Eye (tissue), 1 donor: ENCODE results near the gene NALCN.

Source experiments
- DNase-seq: peaks from one replicate; pipeline ENCODE4 v3.0.0-alpha.2; 2015

Gene NALCN

DNA sequence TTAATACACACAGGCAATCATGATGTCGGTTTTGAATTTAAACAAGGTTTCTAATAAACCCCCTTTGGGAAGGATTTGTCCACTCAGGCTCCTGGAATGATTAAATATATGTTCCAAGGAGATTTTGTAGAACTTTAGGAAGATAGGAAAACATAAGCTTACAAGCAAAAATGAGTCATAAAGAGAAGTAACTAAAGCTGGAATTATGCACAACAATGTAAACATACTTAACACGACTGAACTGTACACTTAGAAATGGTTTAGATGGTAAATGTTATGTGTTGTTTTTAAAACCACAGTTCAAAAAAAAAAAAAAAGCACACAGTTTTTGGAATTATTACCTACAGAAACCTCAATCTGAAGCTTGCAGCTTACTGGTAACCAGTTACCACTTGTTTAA, 304.4 kb downstream of the NALCN start:
- no peak for DNase-seq

DNA sequence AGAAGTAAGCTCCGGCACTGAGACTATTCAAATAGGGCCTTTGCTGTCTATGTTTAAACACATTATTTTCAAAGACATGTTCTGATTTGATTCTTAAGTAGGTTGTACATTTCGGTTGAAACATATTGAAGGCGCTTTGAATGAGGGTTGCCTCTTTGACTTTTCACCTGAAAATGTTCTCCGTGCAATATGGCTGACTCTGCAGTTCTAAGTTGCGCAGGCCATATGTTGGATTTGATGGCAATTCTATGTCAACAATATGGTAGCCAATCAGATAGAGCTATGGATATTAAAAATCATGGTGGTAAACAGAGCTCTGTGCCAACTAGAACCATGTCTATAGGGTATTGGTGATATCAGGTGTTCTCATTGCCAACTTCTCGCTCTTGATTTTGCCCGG, 307.3 kb downstream of the NALCN start:
- no peak for DNase-seq

DNA sequence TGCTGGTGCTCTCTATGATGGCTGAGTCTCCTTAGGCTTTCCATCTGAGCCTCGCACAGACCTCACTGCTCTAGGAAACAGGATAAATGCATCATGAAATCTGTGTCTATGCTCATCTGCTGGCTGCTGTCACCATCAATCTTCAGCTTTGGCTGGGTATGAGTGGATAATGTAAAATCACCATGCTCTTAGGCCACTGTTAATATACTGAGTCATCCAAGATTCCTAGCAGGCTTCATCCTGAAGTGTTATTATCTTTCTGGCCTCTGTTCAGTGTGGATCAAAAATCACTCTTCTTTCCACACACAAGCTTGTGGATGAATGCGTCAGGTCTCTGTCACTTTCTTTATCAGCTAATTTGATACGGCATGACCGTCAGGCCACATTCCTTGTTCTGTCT, 317.4 kb downstream of the NALCN start:
- DNase-seq = no peak

DNA sequence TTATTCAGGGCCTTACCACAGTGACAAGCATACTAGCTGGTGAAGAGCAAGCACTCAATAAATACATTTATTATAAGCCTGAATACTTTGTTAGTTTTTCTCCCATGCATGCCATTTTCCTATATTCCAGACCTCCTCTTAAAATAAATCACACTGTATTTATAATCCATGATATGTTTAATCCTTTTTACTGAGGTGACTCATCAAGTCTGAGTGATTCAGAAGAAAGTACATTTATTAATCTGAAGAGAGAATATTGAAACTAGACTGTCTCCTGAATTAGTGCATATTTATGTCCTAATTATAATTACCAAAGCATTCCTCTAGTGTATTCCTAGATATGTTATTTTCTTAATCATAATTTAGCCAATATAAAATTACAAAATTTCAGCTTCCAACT, 323.3 kb downstream of the NALCN start:
- no peak for DNase-seq

DNA sequence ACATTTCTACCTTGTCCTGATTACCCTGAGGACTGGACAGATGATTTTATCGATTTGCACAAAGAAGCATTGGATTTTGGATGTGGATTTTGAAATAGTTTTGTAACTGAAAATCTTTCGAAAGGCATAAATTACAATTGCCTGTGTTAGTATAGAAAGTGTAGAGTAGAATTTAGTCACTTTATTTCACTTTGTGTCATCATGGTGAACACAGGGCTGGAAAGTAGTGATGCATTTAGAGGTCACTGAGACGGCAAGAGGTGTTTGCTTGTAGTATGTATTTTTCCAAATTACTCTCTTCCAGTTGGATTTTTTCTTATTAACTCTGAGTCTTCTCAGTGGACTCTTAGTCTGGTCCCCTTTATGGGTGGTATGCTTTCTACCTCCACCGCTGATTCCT, 326.0 kb downstream of the NALCN start:
- no peak for DNase-seq

DNA sequence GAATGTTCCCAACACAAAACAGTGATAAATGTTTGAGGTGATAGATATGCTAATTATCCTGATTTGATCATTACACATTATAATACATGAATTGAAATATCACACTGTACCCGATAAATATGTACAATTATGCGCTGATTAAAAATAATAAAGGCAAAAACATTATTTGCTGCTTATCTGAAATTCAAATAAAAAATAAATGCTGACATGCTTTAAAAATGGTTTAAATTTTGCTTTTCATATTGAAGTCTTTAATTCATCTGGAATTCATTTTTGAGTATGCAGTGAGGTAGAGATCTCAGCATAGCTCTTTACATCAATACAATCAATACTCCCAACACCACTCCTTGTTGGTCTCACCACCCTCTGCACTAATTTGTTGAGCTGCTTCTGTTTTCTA, 330.8 kb downstream of the NALCN start:
- DNase-seq = no peak

DNA sequence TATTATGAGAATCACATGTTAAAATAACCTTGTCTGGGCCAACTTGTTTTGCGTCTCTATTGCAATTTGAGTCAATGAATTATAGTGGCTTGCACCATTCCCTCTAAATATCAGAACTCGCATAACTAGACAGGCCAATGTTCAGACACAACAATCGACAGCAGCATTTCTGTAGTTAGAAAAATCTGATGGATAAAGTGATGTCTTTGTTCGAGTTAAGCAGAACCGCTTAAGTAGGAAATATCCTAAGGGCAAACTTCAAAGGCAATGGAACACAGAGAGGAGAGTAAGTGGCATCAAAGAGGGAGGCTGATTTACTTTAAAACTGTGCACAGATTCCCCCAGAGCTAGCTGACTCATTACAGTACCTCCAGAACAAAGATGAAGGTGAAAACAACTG, 333.9 kb downstream of the NALCN start:
- DNase-seq = no peak

DNA sequence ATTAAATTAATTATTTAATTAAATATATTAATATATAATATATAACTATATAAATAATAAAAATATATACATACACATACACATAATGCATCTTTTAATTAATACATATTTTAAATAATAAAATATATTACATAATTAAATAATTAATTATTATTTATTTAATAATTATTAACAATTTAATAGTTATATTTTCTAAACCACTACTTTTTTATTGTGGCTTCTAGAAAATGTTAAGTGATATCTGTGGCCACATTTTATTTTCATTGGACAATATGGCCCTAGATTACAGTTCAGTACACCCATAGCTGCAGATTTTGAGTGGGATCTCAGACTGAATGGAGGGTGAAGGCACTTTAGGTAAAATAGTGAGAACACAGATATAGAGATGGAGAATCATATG, 335.7 kb downstream of the NALCN start:
- DNase-seq = peak; percentile 15

DNA sequence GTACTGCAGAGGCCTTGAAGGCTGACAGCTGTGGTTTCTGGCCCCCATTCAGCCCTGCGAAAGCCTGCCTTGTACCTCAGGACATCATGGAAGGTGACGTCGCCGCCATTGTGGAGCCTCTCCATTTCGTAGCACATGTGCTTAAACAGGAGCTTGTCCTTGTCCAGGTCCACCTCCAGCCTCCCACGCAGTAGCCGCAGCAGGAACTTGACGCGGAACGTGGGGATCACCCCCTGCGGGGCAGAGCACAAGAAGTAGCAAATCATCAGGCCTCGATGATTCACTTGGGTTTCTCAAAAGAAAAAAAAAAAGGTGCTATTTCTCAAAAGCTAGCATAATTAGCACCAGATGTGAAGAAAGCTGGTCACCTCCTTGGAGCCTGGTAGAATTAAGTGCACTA, 351.0 kb downstream of the NALCN start:
- no peak for DNase-seq

DNA sequence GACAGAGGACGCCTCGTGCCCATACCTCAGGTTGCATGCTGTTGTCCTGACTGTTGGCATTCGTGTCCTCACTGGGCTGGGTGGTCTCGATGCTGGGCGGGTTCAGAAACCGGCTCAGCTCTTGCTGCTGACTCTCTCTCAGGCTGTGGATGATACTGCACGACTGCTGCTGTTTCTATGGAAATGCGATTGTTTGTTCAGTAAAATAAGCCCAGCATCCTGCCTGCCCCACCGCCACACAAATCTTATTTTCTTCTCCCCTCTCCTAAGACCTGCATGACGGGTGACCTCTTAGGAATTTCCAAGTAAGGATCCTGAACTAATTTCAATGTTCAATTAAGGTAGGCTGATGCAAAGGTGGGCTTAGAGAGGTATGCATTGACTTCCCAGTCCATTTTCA, 356.5 kb downstream of the NALCN start:
- DNase-seq = no peak

DNA sequence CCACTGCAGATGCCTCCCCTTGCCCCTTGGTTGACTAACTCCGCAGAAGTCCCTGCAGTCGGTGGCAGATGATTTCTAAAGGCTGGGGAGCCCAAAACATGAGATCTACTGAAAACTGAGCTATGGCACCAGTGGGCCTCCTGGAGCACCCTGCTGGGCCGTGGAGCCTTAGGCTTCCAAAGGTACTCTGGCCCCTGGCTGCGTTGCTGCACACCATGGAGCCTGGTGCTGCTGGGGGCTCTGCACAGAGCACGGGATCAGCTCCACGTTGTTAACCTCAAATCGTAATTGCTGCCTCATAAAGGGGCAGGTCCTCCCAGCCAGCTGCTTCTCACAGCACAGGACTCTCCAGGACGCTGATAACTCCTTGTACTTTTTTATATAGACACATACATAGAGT, 357.5 kb downstream of the NALCN start:
- no peak for DNase-seq

DNA sequence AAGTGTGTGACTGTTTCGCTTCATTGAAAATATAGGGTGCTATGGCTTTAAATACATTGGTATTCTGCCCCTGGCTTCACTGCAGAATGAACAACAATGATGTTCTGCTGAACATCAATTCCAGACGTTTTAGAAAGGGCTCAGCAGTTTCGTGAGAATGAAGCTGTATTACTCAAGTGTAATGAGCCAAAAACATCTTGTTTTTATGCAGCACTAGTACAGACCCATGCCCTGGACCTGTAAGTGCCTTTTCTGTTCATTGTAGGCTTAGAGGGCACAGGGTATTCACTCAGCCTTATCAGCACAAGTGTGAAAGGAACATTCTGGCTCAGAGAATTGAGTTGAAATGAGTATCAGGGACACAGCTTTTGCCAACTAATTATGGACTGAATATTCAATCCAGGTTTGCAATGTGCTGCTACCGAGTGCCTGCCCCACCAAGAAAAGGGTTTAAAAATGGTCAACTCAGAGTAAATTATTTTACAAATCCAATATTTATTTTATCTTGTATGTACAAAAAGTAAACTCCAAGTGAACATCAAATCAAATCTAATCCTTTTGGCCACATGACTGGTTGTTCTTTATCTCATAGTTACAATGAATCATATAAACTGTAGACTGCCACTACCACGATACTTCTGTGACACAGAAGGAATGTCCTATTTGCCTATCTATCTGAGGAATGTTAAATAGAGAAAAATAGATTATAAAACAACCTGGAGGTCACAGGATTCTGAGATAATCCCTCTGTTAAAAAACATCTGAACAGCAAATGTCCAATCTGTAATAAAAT, 362.8 kb downstream of the NALCN start:
- no peak for DNase-seq

DNA sequence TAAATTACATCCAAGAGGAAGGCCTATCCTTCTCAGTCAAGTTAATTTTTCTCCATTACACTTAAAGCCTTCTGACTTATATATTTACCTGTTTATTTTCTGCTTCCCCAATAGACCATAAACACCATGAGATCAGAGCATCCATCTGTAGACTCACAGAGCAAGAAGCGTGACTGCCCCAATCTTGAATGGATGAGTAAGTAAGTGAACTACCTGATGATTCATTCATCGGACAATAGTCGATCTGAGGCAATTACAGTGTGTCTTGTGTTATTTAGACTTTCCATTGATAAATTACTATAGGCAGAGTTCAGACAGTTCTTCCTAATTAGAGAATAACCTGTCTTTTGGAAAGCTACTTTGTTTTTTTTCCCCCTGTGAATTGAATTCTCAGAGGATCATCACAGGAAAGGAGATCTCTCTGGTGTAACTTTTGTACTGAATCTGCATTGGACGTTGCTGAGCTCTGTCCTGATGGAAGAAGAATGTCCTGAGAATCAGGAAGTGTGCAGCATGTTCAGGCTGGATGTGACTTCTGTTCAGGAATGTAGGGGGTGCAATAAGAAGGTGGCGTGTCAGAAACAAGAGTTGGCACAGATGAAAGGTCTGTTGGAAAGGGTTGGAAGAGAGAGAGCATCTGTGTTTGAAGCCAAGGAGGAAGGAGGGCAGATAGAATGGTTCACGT, 367.0 kb downstream of the NALCN start:
- no peak for DNase-seq

DNA sequence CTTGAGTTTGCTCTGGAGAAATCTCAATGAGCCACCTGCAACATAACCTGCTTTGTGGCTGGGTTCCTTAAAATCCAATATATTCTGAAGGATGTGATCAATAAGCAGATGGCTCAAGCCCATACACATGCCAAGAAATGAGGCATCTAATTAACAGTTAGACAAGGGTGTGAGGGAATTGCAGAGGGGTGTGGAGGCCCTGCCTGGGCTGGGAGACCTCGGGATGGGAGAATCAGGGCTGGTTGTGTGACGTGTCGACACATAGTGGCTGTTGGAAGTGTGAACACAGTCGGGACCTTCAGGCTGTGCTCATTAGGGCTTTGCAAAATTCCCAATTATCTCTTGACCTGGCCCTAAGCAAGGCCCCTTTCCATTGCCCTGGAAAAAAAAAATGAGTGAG, 379.8 kb downstream of the NALCN start:
- no peak for DNase-seq

DNA sequence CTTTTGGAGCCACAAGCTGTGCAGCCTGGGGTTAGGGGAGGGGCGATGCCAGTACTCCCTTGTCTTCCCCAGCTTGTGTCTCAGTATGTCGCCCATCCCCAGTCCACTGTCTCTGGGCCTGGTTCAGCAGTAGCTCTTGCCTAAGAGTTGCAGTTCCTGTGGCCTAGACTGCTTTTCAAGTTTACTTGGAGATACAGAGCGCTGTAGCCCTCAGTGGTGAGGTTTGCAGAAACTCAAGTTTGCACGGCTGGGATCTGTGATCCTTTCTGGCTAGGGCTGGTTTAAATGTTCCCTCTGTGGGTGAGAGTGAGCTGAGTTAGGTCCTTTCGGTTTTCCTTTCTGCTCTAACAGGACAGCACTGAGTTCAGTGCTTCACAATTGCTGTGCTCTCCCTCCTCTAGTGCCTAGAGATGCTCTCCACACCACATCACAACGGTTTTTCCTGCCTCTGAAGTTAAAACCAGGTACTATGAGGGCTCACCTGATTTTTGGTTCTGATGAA, 381.1 kb downstream of the NALCN start:
- no peak for DNase-seq

DNA sequence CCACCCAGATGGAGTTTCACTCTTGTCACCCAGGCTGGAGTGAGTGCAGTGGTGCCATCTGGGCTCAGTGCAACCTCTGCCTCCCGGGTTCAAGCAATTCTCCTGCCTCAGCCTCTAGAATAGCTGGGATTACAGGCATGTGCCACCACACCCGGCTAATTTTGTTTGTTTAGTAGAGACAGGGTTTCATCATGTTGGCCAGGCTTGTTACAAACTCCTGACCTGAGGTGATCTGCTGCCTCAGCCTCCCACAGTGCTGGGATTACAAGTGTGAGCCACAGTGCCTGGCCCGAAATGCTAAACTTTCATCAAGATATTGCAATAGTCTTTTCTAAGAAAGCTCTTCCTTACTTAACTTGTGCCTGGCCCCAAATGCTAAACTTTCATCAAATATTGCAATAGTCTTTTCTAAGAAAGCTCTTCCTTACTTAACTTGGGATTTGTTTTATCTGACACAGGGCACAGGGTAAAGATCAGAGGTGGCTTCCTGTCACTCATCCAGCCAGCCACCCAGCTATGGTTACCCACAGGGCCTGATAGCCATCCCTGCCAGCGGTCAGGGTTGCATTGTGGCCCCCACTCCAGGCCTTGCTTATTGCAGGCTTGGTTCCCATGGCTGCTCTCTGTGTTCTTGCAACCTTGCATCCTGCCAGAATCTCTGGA, 389.4 kb downstream of the NALCN start:
- DNase-seq = no peak

DNA sequence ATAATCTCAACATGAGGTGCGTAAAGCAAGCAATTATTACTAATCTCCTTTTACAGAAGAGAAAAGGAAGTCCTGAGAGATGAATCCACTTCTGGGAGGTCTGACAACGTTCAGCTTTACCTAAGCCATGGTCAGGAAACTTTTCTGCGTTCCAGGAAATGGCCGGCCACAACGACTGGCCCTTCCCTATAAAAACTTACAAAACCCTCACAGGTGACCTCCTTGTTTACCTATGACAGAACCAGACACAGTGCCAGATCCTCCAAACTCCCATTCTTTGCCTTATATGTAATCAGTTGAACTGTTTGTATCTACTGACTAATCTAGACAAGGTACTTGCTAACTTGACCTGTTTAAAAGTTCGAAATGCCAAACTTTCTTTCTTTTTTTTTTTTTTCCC, 390.0 kb downstream of the NALCN start:
- no peak for DNase-seq

DNA sequence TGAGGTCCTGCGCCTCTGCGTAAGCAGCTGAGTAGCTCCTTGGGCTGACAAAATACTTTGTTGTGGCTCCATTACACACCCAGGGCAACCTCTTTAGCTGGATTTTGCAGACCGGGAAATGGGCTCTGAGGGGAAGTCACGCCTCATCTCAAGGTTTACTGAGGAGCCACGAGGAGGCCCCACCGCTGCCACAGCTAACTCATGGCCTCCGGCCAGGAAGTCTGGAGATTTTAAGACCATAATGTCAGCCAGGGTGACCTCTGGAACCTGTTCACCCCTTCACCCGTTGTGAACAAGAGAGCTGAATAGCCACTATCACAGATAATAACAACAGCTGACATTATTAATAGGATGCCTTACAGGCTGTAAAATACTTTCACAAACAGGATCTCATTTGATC, 390.4 kb downstream of the NALCN start:
- DNase-seq = no peak

DNA sequence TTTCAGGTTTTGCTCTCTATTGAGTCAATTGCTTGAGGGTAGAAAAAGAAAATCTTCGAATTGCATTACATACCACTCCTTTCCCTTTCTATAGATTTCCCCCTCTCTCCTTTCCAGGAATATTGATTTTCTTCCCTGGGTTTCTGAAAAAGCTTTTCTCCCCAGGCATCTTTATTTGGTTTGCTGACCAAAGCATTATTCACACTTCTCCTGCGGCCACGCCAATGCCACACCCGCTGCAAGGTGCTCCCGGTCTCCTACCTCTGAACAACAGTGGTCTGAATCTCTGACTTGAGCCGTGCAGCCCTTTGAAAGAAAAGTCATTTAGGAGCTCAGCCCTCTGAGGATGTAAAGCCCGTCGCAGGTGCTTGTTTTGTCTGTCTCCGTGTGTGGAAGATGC, 390.8 kb downstream of the NALCN start:
- no peak for DNase-seq

DNA sequence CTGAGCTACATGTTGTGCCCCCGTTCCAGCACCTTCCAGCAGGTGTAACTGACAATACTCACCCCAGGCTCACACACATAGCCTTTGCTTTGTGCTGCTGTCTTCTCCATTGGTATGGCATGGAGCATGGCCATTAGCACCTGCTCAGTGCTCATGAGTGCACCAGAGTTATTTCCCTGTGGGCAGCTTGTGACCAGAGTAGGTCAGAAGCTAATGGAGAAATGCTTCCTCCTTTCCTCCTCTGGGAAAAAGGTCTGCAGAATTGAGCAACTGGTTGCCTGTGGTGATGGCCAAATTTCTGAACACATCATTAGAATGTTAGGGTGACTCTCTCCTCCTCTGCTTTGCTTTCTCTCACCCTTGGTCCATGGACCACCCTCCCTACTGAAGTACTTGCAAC, 397.2 kb downstream of the NALCN start:
- DNase-seq = no peak

DNA sequence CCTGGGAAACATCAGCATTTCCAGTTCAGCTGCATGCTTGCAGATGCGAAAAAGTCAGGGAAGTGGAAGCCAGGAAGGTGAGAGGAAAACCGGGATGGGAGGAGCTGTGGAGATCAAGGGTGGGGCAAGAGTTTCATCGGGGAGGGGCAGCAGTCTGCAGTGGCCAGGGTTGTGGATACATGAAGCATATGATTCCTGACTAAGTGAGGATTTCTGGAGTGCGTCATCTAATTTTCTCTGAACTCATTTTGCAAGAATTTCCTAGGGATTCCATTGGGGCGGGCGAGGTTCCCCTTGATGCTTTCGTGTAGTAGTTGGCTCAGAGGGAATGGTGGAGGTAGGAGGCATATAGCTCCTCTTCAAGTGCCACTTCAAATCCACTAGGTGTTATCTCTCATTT, 397.6 kb downstream of the NALCN start:
- DNase-seq = peak; percentile 13

DNA sequence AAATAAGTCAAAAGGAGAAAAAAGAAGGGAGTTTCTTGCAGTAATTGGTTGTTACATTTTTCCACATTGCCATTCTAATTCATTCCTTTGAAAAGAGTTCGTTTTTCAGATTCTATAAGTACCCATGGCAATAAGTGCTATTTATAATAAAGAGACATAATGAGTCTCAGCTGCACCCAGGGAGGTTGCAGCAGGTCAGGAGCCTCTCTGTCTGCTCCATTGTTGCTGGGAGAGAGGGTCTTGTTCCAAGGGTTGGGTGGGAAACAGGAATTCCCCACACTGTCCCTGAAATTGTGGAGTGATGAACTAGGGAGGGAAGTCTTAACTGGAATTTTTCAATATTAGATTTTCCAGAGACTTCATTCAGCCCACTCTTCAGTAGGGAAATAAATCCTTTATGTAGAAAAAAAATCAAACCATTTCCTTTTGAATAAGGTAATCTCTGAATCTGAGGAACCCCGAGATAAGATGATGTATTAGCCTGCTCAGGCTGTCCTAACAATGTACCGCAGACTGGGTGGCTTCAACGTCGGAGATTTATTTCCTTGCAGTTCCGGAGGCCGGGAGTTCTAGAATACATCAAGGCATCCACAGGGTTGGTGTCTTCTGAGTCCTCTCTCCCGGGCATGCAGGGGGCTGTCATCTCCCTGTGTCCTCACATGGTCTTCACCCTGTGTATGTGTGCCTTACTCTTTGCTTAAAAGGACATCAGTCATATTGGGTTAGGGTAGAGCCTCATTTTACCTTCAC, 399.0 kb downstream of the NALCN start:
- DNase-seq = peak; percentile 63

DNA sequence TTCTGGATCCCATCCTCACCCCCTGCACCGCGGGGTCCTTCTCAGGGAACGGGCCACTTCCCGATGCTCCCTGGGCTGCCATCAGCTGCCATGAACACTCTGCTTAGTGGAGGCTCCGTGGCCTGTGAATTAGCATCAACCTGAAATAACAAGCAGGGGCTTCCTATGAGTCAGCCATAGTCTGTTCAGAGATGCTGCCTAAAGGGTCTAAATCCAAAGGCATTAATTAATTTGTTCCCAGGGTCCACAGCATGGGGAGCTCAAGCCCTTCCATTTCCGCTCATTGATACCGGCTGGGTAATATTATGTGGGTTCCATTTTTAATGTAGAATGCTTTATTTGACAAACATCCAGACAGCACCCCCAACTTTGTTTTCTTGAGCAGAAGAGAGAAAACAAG, 399.8 kb downstream of the NALCN start:
- DNase-seq = peak; percentile 44
